Dermis microvascular lymphatic vessel endothelial cell (primary cell): ENCODE results near the gene CYBRD1. TPM values are rescaled to one million over a fixed set of nuclear protein-coding genes. Genes with fewer than 3 reads are reported as not detected.

Experiments used
- DNase-seq, 2 donors: peaks; one replicate each; pipeline versions ENCODE4 v3.0.0 to v3.0.0-alpha.2; 2010; ENCODE audit warnings: low read depth in 2 of 2
- total RNA-seq: library from RNA; depleted of rRNA; stranded (reverse); fragments of >200 nt; gene quantifications from 2 replicates; pipeline ENCODE4 v1.2.1, GENCODE V29; 2014

CYBRD1 gene
- total RNA-seq, 1 donor from 2014 or later = 9.6 TPM

- no peak for DNase-seq
Measured at GRCh38 chr2:171553236-171553635, 31.0 kb downstream of the CYBRD1 start.

GRCh38 chr2:171553858-171554257 is 31.6 kb downstream of the CYBRD1 start:
- DNase-seq = no peak

DNA sequence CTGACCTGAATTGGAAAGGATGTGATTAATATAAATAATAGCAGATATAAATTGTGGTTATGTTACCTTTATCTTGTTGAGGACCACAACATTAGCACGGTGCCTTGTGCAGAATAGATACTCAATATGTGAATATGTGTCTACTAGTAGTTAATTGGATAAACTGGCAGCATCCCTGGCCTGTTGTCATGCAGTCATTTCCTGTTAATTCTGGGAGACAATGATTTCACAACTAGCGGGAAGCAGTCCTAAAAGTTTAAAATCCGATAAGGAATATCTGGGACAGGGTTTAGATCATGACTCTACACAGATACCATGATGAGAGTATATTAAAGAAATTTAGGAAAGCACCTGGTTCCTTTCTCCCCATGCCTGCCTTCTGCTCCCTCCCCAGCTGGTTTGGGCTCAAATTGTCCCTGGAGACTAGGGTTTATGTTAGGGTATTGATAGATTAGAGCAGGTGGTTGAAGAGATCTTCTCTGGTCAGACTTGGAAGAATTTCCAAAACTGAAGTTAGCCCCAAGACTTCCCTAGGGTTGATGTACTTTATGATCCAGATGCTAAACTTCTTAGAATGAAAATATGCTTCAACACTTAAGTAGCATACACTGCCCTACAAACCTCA is 32.8 kb downstream of the CYBRD1 start:
- no peak for DNase-seq

GRCh38 chr2:171557363-171557762 is 35.1 kb downstream of the CYBRD1 start:
- DNase-seq = no peak

DNA sequence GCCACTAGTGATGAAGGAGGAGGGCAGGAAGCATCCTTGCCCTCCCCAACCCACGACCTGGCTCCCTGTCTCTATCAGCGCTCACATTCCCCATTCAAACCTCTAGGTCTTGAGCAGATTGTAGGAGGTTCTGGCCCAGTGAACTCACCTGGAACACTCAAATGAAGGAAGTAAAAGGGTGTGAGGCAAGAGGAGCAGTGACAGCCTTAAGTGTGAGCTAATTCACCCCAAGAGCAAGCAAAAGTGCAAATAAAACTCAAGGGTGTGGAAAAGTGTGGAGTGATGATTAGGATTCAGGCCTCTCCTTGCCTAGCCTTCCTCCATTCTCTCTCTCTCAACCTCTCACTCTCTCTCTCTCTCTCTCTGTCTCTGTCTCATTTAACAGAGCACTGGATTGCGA is 41.0 kb downstream of the CYBRD1 start:
- DNase-seq = no peak

- DNase-seq = no peak
Measured at GRCh38 chr2:171564463-171564862, 42.2 kb downstream of the CYBRD1 start.

GRCh38 chr2:171566057-171566456 is 43.8 kb downstream of the CYBRD1 start:
- no peak for DNase-seq

DNA sequence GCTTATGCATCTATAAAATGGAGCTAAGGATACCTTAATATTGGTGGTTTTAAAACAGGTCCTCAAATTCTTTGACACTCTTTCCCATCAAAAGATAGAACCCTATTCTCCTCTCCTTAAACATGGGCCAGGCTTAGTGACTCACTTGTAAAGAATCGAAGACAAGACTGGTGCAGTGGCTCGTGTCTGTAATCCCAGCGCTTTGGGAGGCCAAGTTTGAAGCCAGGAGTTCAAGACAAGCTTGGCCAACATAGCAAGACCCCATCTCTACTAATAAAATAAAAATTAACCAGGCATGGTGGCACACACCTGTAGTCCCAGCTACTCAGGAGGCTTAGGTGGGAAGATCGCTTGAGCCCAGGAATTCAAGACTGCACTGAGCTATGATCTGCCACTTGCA is 44.5 kb downstream of the CYBRD1 start:
- DNase-seq = no peak

DNA sequence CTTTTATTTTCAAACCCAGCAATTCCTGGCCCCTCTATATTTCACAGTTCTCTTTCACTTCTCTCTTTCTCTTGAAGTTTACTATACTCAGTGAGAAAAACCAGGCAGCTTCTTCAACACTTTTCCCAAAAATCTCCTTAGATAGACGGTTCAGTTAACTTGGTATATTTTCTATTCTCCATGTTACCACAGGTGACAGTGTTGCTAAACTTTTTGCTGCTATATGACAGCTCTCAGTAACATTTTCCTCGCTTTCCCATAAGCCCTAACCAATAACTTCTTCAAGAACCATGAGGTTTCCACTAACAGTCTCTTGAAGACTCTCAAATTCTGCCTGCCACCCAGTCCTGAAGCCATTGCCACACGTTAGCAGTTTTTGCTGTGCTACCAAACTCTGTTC is 45.8 kb downstream of the CYBRD1 start:
- no peak for DNase-seq

DNA sequence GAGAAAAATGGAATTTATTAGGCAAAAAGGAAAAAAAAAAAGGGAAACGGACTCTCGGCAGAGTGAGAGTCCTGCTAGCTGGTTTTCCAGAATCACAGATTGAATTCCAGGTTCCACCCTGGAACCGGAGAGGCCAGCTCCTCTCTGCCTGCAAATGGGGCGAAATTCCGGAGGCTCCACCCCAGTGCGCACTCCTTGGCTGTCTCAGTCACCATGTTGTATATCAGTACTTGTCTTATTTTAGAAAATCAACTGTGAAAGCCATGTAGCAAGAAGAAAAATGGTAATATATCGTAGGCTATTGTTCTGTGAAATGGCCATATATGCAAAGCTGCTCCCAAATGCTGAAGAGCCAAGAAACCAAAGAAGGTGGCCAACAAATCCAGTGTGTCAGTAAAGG is 49.4 kb downstream of the CYBRD1 start:
- DNase-seq = no peak

DNA sequence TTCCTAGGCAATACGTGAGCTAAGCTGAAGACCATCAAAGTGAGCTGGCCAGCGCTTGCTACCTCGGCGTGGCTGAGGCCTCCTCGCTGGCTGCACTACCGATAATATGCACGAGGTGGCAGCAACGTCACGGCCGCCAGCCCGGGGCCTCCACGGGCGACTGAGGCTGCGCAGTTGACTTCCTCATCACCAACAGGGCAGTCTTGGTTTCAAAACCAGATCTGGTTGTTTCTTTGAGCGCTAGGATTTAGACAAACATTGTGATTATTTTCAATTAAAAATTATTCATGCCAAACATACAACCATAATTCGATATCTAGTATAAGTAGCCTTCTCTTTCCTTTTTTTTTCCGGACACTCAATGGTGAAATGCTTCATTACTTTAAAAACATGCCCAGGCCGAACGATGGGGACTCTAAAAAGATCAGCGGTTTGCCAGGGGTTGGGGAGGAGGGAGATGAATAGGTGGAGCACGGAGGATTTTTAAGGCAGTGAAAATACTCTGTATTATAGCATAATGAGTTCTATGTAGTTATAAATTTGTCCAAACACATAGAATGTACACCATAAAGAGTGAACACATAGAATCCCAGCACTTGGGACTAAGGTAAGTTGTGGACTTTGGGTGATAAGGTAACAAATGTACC is 52.0 kb downstream of the CYBRD1 start:
- DNase-seq = peak; percentile 36 to 73

GRCh38 chr2:171575606-171576005 is 53.3 kb downstream of the CYBRD1 start:
- no peak for DNase-seq

GRCh38 chr2:171578127-171578803 is 56.0 kb downstream of the CYBRD1 start:
- no peak for DNase-seq

DNA sequence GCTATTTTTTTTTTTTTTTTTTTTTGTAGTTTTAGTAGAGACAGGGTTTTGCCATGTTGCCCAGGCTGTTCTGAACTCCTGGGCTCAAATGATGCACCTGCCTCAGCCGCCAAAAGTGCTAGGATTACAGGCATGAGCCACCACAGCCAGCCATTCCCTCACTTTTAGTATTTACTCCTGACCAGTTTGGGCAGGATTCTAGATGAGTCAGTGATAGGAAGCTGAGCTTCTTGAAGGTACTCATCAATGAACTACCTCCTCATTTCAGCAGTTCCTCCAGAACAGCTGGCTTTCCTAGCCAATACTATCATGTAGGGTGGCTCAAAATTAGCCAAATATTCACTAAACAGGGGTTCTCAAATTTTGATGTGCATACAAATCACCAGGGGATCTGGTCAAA is 57.2 kb downstream of the CYBRD1 start:
- no peak for DNase-seq

GRCh38 chr2:171583566-171583965 is 61.3 kb downstream of the CYBRD1 start:
- DNase-seq = no peak

DNA sequence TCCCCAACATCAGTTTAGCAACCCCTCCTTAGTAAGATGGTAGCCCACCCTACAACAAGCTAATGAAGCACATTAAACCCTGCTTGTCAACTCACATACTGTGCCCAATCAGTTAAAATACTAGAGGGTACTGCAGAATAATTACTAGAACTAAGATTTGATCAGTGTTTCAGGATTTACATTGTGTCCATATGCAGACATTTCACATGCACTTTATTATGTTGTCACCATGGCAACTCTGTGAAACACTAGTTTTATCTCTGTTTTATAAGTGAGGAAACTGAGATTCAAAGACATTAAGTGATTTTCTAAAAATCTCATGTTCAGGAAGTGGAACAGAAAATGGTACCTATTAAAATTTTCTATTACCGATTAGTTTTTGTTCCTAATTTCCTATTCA is 61.7 kb downstream of the CYBRD1 start:
- no peak for DNase-seq

GRCh38 chr2:171587132-171587531 is 64.9 kb downstream of the CYBRD1 start:
- no peak for DNase-seq

- DNase-seq = no peak
Measured at GRCh38 chr2:171587567-171587966, 65.3 kb downstream of the CYBRD1 start.

- DNase-seq = no peak
Measured at GRCh38 chr2:171590116-171590515, 67.8 kb downstream of the CYBRD1 start.

GRCh38 chr2:171592036-171592555 is 69.8 kb downstream of the CYBRD1 start:
- no peak for DNase-seq

DNA sequence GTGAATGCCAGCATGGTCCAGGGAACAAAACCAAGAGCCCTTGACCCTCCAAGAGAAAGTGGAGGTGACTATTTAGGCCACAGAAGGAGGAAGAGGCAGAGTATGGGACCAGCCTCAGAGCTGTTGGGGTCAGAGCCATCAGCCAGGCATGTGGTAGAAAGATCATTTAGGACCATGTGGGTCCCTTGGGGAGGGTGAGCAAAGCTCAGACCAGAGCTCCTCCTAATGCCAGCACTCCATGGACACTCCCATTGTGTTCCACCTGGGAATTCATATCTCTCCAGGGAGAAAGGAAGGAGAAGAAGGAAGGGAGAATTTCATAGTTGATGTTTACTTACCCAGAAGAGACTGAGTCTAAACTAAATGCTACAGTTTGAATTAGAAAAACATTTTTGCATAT is 73.2 kb downstream of the CYBRD1 start:
- no peak for DNase-seq

DNA sequence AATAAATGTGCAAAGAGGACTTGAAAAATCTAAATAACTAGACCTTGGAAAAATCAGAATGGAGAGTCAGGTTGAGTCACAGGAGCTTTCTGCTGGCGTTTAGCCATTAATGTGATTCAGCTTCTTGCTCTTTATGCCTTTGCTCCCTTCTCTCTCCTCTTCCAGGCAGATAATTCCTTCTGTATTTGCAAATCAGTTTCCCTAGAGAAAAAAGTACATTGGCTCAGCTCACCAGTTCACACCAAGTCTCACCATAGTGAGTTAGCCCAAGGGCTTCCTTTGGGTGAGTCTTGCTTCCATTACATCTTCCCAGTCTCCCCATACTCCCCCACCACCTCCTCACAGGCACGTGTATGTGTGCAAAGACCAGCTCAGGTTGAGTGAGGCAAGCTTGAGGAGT is 73.6 kb downstream of the CYBRD1 start:
- DNase-seq = peak in 1 of 2 donors; percentile 39
